ENCODE data around the gene CACNA1I. TPM values are rescaled to one million over a fixed set of nuclear protein-coding genes. Genes with fewer than 3 reads are reported as not detected.
"Not testable (repeated sequence)": the region's sequence is repeated elsewhere in the genome, so short reads cannot be mapped to it uniquely, and the experiment has no call there.

Gene CACNA1I
- total RNA-seq, 3 donors from 2014 or later = 0.19 to 0.41 (median 0.20) TPM

DNA sequence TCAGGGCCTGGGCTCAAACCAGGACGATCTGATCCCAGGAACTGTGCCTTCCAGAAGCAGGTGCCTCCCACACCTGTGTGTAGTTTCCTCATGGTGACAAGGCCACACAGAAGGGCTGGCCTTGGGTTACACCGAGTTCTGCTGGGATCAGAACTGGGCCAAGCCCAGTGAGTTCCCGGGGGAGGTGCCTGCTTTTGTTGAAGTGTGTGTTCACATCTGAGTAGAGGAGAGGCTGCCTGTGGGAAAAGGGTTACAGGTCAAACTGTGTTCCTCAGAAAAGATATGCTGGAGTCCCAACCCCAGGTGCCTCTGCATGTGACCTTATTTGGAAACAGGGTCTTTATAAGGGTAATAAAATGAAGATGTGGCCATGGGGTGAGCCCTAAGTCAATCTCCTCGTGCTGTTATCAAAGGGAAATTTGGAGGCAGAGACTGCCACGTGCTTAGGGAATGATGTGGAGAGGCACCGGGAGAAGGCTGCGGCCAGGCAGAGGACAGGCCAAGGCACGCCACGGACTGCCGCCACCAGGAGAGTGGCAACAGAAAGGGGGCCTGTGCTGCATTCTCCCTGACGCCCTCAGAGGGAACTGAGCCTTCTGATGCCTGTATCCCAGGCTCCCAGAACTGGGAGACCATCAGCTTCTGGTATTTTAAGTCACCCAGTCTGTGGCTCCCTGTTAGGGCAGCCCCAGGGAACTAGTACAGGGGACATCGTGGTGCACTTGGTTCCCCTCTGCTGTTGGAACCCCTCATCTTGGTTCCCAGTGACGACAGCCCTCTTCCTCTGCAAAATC, 158.8 kb downstream of the CACNA1I start:
- intact Hi-C loops (cut with DNase I, micrococcal nuclease) = no loop called here
- no peak for ATAC-seq
- Histone ChIP-seq H3K9me3 (no peaks in the 10 kb centered on the region), H3K4me3 (no peak overlapping the region), H3K36me3 (ENCODE audit: low read depth) (no peaks in the 10 kb centered on the region), H3K4me1 (ENCODE audit: low read depth) (no peaks in the 10 kb centered on the region)
- peak in 1 of 3 donors; percentile 9 for DNase-seq
- TF ChIP-seq, protein P1, sequence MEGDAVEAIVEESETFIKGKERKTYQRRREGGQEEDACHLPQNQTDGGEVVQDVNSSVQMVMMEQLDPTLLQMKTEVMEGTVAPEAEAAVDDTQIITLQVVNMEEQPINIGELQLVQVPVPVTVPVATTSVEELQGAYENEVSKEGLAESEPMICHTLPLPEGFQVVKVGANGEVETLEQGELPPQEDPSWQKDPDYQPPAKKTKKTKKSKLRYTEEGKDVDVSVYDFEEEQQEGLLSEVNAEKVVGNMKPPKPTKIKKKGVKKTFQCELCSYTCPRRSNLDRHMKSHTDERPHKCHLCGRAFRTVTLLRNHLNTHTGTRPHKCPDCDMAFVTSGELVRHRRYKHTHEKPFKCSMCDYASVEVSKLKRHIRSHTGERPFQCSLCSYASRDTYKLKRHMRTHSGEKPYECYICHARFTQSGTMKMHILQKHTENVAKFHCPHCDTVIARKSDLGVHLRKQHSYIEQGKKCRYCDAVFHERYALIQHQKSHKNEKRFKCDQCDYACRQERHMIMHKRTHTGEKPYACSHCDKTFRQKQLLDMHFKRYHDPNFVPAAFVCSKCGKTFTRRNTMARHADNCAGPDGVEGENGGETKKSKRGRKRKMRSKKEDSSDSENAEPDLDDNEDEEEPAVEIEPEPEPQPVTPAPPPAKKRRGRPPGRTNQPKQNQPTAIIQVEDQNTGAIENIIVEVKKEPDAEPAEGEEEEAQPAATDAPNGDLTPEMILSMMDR (IDR thresholded peaks at IDR 0.05) = no peak

DNA sequence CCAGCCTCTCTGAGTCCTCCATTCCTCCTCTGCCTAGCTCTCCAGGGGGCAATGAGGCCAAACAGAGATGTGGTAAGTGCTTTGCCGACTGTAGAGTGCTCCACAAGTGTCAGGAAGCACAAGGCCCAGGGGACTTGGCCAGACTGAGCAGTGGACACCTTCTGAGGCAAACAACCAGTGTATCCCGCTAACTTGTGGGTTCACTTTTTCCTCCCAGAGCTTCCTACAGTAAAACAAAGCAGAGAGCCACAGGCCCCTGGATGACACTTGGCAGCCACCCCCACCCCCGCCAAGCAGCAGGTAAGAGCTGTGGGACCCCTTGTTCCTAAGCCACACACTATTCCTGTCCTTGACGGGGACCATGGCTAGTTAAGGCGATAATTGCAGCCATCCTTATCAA, 160.9 kb downstream of the CACNA1I start:
- H3K4me3 ChIP-seq = no peak overlapping the region
- no peaks in the 10 kb centered on the region for H3K9me3 ChIP-seq
- TF ChIP-seq, protein P1 (IDR thresholded peaks at IDR 0.05) = no peak
- H3K4me1 ChIP-seq (ENCODE audit: low read depth) = no peaks in the 10 kb centered on the region
- DNase-seq (no peak), ATAC-seq (no peak)
- intact Hi-C loops (cut with DNase I, micrococcal nuclease) = no loop called here
- H3K36me3 ChIP-seq (ENCODE audit: low read depth) = no peaks in the 10 kb centered on the region

DNA sequence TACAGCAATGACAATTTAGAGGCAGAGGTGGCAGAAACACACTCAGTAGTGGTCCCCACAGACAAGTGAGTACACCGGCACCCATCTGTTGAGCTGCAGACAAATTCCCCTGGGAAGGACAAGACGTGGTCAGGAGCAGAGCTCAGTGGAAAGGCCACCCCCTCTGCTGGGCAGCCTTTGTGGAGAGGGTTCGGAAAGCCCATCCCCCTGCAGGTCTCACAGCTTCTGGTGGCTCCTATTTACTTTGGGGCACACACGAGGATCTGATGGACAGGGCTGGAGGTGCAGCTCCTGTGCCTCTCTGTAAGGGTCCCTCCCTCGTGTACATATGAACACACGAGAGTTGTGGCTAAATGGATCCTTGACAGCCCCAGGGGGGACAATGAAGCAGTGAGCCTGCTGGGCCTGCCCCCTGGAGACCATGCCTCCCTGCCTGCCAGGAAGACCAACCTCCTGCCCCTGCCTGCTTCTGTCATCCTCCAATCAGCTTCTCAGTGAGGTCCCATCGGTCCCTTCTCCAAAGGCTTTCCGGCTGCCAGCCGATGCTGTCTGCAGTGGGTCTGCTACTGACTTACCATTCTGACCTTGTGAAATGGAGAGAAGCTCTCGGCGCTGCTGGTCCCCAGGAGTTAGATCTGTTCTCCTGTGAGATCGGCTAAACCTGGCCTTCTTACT, 161.5 kb downstream of the CACNA1I start:
- H3K4me1 ChIP-seq (ENCODE audit: low read depth) = no peaks in the 10 kb centered on the region
- ATAC-seq (no peak), DNase-seq (no peak)
- intact Hi-C loops (cut with DNase I, micrococcal nuclease) = no loop called here
- no peaks in the 10 kb centered on the region for H3K9me3 ChIP-seq
- TF ChIP-seq, protein P1 (IDR thresholded peaks at IDR 0.05) = no peak
- H3K36me3 ChIP-seq (ENCODE audit: low read depth) = no peaks in the 10 kb centered on the region
- no peak overlapping the region for H3K4me3 ChIP-seq

DNA sequence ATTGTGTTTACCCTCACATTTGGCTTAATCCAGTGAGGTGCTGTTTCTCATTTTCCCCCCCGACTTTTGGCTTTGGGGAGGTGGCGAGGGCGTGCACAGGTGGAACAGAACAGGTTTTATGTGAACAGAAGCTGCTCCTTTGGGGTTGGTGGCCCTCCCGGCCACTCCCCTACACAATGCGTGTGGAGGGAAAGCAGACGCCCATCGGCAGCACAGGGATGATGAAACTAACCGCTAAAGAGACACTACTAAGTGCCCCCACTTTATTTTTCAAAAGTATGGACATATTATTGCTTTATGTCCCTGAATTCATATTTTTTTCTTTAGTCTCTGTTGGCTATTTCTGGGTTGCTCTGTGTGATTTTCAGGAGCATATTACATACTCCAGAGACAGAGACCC, 162.1 kb downstream of the CACNA1I start:
- TF ChIP-seq, protein P1 (IDR thresholded peaks at IDR 0.05) = no peak
- ATAC-seq (no peak), DNase-seq (no peak)
- Histone ChIP-seq H3K4me1 (ENCODE audit: low read depth) (no peaks in the 10 kb centered on the region), H3K4me3 (no peak overlapping the region), H3K9me3 (no peaks in the 10 kb centered on the region), H3K36me3 (ENCODE audit: low read depth) (no peaks in the 10 kb centered on the region)
- intact Hi-C loops (cut with DNase I, micrococcal nuclease) = no loop called here

DNA sequence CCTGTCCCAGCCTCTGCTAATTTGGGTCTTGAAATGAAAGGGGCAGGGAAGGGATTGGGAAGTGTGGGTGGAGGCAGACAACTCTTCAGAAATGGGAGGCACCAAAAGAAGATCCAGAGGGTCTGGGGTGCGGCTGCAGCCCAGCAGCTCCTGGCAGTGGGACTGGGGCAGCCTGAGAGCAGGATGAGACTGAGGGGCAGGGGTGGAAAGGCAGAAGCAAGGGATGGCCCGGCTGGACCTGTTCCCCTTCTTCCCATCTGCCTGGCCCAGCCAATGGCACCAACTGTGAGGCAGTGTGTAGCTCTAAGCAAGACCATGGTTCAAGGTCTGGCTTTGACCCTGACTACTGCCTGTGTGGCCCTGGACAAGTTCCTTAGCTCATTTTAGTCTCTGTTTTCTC, 162.6 kb downstream of the CACNA1I start:
- H3K4me1 ChIP-seq (ENCODE audit: low read depth) = no peaks in the 10 kb centered on the region
- TF ChIP-seq, protein P1 (IDR thresholded peaks at IDR 0.05) = no peak
- no peak for DNase-seq
- no peak overlapping the region for H3K4me3 ChIP-seq
- no peaks in the 10 kb centered on the region for H3K36me3 ChIP-seq (ENCODE audit: low read depth)
- no peaks in the 10 kb centered on the region for H3K9me3 ChIP-seq
- intact Hi-C loops (cut with DNase I, micrococcal nuclease) = no loop called here
- no peak for ATAC-seq

DNA sequence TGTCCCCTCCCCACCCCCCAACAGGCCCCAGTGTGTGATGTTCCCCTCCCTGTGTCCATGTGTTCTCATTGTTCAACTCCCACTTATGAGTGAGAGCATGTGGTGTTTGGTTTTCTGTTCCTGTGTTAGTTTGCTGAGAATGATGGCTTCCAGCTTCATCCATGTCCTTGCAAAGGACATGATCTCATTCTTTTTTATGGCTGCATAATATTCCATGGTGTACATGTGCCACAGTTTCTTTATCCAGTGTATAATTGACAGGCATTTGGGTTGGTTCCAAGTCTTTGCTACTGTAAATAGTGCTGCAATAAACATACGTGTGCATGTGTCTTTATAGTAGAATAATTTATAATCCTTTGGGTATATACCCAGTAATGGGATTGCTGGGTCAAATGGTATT, 163.5 kb downstream of the CACNA1I start:
- H3K9me3 ChIP-seq; DNase-seq; H3K4me3 ChIP-seq; ATAC-seq; H3K4me1 ChIP-seq (ENCODE audit: low read depth); intact Hi-C loops (cut with DNase I, micrococcal nuclease); H3K36me3 ChIP-seq (ENCODE audit: low read depth): not testable (repeated sequence)

Data from mucosa of descending colon (tissue), 3 donors.